ENCODE results near the gene DMBX1. TPM values are rescaled to one million over a fixed set of nuclear protein-coding genes. Genes with fewer than 3 reads are reported as not detected.
A peak's percentile ranks its signal among the peaks of the same experiment; 100 is the strongest.

DMBX1 gene
- total and polyA plus RNA-seq, 8 donors = not detected

DNA sequence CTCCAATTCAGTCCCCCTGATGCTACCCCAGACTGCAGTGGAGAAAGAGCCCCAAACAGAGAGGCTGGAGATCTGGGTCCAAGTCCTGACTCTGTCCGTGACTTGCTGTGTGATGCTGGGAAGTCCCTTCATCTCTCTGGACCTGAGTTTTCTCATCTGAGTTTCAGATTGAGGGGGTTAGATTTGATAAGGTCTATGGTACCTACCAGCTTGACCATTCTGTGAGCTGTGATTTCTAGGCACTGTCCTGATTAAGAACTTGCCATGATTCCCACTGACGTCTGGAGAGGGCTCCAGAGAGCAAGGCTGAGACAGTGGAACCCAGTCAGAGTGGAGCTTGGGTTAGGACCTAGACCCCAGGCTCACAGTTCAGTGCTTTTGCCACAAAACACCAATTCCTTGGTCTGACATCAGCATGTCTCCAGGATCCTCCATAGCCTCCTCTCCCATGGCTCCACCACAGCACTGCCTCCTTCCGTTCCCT is 43.8 kb upstream of the DMBX1 start:
- TF ChIP-seq POLR2AphosphoS5 (IDR thresholded peaks at IDR 0.05) (no peak), POLR2A (IDR thresholded peaks at IDR 0.05) (no peak), EP300 (IDR thresholded peaks at IDR 0.05) (no peak)
- TF ChIP-seq, protein P1, sequence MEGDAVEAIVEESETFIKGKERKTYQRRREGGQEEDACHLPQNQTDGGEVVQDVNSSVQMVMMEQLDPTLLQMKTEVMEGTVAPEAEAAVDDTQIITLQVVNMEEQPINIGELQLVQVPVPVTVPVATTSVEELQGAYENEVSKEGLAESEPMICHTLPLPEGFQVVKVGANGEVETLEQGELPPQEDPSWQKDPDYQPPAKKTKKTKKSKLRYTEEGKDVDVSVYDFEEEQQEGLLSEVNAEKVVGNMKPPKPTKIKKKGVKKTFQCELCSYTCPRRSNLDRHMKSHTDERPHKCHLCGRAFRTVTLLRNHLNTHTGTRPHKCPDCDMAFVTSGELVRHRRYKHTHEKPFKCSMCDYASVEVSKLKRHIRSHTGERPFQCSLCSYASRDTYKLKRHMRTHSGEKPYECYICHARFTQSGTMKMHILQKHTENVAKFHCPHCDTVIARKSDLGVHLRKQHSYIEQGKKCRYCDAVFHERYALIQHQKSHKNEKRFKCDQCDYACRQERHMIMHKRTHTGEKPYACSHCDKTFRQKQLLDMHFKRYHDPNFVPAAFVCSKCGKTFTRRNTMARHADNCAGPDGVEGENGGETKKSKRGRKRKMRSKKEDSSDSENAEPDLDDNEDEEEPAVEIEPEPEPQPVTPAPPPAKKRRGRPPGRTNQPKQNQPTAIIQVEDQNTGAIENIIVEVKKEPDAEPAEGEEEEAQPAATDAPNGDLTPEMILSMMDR (IDR thresholded peaks at IDR 0.05) = no peak
- no peak for DNase-seq
- Histone ChIP-seq H3K4me3 (no peak overlapping the region), H3K9me3 (no peaks in the 10 kb centered on the region), H3K27me3 (peaks cover 9 to 56% (median 33%) of the 10 kb centered on the region in 3 donors), H3K4me1 (peaks cover 15 to 24% (median 21%) of the 10 kb centered on the region in 4 donors), H3K36me3 (no peaks in the 10 kb centered on the region), H3K27ac (no peak overlapping the region)
- 55 to 66% (median 64%) methylated on average over 3 of the region's 3 CpGs for WGBS, 5 donors
- intact Hi-C loops (cut with DNase I; ENCODE audit: low total_unique reads) = no loop called here

DNA sequence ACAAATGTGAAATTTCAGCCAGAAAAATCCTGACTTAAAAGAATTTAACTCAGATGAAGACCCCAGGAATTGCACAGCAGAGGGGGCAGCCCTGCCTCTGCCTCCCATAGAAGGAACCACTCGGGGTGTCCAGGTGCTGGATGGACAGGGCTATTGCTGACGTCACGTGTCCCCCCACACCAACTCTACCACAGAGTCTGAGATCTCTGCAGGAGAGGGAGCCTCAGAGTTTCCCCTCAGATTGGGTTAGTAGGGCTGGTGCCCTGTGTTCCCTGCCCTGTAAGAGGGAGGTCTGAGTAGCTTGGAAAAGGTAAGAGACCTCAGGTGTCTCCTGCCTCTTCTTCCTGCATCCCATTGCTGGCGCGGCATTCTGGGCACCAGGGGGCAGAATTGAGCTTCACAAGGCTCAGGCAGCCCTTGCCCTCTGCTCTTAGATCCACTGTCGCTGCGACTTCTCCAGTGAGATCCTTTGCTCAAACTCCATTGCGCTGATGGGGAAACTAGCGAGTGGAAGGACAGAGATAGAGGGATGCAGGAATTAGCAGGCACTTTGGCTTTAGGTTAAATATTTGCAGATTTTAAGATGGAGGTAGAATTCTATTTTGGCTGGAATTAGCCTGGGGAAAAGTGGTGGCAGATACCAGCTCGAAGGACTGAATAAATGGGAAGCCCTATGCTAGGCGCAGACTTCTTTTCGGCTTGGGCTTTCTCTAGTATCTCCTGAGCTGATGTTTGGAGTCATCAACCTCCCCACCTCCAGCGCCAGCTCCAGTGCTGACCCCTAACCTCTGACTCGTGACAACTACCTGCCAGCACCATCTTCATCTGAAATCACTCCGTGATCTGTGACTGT is 42.8 kb upstream of the DMBX1 start:
- Histone ChIP-seq H3K27ac (no peak overlapping the region), H3K4me1 (peaks cover 15 to 24% (median 21%) of the 10 kb centered on the region in 4 donors), H3K4me3 (no peak overlapping the region), H3K9me3 (no peaks in the 10 kb centered on the region), H3K36me3 (no peaks in the 10 kb centered on the region), H3K27me3 (peaks cover 9 to 66% (median 34%) of the 10 kb centered on the region in 3 donors)
- no peak for TF ChIP-seq POLR2A (IDR thresholded peaks at IDR 0.05)
- TF ChIP-seq, protein P1 (IDR thresholded peaks at IDR 0.05) = peak in 5 of 7 experiments; percentile 54 to 82 (median 73)
- no peak for TF ChIP-seq EP300 (IDR thresholded peaks at IDR 0.05)
- TF ChIP-seq POLR2AphosphoS5 (IDR thresholded peaks at IDR 0.05) = no peak
- peak; percentile 88 to 91 for DNase-seq
- 27 to 39% (median 28%) methylated on average over 14 to 15 of the region's 15 CpGs for WGBS, 5 donors
- intact Hi-C loops (cut with DNase I; ENCODE audit: low total_unique reads) = no loop called here

DNA sequence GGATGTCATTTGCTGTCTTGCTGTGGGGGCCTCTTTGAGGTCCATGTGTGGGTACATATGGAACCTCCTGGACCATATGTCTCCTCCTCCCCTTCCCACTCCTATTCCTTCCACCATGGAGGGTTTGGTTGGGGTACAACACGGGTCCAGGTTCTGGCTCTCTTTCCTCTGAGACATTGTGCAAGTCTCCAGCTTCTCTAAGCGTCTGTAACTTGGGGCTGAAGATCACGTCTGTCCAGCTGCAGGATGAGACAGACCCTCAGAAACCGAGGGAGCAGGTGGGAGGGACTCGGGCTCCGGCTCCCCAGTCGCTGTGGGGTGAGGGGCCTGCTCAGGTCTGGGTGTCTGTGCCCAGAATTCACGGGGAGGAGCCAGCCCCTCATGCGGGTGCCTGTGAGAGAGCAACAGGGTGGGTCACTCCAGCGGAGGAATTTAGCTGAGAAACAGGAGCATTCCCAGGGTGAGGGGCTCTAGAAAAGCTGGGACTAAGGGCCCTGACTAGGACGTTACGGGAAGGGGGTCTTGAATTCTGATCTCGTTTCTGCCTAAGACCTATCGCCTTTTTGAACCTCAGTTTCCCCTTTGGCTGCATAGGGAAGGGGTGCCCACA is 42.0 kb upstream of the DMBX1 start:
- Histone ChIP-seq H3K9me3 (no peaks in the 10 kb centered on the region), H3K36me3 (no peaks in the 10 kb centered on the region), H3K27me3 (peaks cover 9 to 74% (median 34%) of the 10 kb centered on the region in 3 donors), H3K27ac (no peak overlapping the region), H3K4me3 (peak overlapping the region; percentile 31 to 46 (median 38)), H3K4me1 (peaks cover 13 to 20% (median 18%) of the 10 kb centered on the region in 4 donors)
- intact Hi-C loops (cut with DNase I; ENCODE audit: low total_unique reads) = no loop called here
- no peak for TF ChIP-seq POLR2A (IDR thresholded peaks at IDR 0.05)
- TF ChIP-seq, protein P1 (IDR thresholded peaks at IDR 0.05) = no peak
- TF ChIP-seq POLR2AphosphoS5 (IDR thresholded peaks at IDR 0.05) = no peak
- no peak for TF ChIP-seq EP300 (IDR thresholded peaks at IDR 0.05)
- DNase-seq = no peak
- WGBS, 5 donors = 36 to 40% (median 38%) methylated on average over 14 of the region's 14 CpGs

DNA sequence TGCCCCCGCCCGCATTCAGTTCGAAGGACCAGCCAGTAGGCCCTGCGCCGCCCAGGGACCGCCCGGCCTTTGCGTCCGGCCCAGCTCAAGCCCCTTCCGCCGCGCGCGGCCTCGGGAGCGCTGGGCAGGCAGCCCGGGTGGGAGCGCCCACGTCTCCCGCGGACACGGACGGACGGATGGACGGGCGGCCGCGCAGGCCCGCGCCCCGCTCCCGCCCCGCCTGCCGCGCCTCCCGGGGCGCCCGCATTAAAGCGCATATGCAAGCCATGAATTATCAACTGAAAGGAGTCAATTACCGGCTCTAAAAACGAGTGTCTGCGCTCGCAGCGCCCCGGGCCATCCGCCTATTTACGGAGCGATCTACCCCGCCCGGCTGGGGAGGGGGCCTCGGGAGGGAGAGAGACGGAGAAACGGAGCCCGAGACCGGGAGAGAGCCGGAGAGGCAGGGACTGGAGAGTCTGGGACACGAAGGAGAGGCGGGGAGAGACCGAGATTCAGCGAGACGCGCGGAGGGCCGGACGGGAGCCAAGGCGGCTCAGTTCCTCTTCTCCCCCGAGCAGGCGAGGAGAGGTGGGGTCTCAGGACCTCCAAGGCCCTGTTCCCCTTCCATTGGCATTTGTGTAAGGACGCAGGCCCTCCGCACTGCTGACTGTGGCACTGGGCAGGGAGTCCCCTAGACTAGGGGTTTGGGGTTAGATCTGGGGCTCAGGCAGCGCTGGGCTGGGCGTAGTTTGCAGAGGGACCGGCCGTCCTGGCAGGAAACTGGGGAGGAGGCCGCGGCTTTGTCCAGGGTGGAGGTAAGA is 41.3 kb upstream of the DMBX1 start:
- DNase-seq = peak in 1 of 2 donors; percentile 29
- Histone ChIP-seq H3K27ac (no peak overlapping the region), H3K27me3 (peaks cover 9 to 81% (median 34%) of the 10 kb centered on the region in 3 donors), H3K9me3 (no peaks in the 10 kb centered on the region), H3K36me3 (no peaks in the 10 kb centered on the region), H3K4me3 (peak overlapping the region; percentile 31 to 46 (median 38)), H3K4me1 (peaks cover 9 to 15% (median 13%) of the 10 kb centered on the region in 4 donors)
- WGBS, 5 donors = 2 to 12% (median 4%) methylated on average over 11 to 76 of the region's 76 CpGs
- intact Hi-C loops (cut with DNase I; ENCODE audit: low total_unique reads) = no loop called here
- no peak for TF ChIP-seq POLR2A (IDR thresholded peaks at IDR 0.05)

All from stomach (tissue), 9 donors.